ENCODE measurements around the gene TMPRSS6. TPM values are rescaled to one million over a fixed set of nuclear protein-coding genes. Genes with fewer than 3 reads are reported as not detected.
A peak's percentile ranks its signal among the peaks of the same experiment; 100 is the strongest.

Gene TMPRSS6
- total and polyA plus RNA-seq, 3 experiments from 2014 or later, result 0.16 to 0.68 (median 0.42) TPM

DNA sequence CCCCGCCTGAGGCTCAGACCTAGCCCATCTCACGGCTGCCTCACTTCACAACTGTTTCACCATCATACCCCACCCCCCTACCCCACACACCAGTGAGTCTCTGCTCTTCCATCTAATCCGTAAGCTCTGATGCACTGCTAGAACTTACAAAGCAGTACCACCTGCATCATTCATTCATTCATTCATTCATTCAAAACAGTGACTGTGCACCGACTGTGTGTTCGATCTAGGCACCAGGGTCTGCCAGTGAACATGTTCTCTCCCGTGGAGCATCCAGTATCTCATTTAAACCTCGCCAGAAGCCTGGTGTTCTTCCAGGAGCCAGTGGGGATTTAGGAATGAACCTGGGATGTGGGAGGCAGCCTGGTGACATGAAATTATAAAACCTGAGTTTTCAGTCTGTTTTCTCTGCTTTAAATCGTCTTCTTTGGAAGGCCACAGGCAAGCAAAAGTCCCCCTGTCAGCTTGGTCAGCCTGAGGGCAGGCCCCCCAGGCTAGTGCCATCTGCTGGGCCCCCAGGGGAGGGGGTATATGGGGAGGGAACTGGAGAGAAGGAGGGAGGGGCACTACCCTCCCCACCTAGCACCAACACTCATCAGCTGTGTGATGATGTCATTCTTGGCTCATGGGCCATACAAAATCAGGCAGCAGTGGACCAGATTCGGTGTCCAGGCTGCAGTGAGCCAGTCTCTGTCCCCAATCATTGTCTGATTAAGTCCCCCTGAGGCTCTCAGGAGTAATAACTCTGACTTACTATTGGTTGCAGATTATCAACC lies 18.4 kb downstream of the TMPRSS6 start:
- Histone ChIP-seq H3K36me3 (ENCODE audit: insufficient read depth, low read length) (no peaks in the 10 kb centered on the region), H3K4me3 (ENCODE audit: low read length) (no peak overlapping the region), H3K27ac (ENCODE audit: low read depth, low read length) (no peak overlapping the region), H3K4me1 (ENCODE audit: insufficient read depth, low read length) (no peaks in the 10 kb centered on the region), H3K9me3 (ENCODE audit: low read length) (no peaks in the 10 kb centered on the region), H3K27me3 (ENCODE audit: insufficient read depth, low read length, poor library complexity, severe bottlenecking) (no peaks in the 10 kb centered on the region)
- Mint-ChIP-seq H3K4me3 (no peak overlapping the region), H3K36me3 (peaks cover 0 to 6% (median 0%) of the 10 kb centered on the region in 3 donors), H3K9me3 (no peaks in the 10 kb centered on the region), H3K27me3 (peaks cover 8 to 16% of the 10 kb centered on the region in 2 donors), H3K27ac (peak overlapping the region in 1 of 8 donors; percentile 5), H3K4me1 (peaks cover 3 to 6% (median 5%) of the 10 kb centered on the region in 3 donors)
- POLR2A ChIA-PET, result no interaction called here
- no peak for DNase-seq
- CTCF ChIA-PET, result interaction anchor here (1.5 kb wide), 1 partner anchor 108 kb away, joined by 4 read pairs; no protein-coding TSS in a partner anchor

DNA sequence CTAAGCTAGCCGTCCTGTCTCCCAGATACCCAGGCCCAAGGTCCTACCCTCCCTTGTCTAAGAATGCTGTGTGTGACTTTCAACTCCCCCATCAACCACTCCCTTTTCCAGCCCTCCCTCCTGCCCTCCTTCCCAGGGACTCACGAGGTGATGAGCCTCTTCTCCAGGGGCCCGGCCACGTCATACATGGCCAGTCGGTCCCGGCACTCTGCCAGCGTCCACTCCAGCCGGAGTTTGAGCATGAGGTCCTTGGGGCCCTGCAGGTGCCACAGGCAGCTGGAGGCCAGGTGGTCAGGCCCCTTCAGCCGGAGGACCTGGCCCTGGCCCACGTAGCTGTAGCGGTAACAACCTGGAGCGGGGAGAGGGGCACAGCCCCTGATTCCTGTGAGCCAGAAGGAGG lies 20.1 kb downstream of the TMPRSS6 start:
- Mint-ChIP-seq H3K4me3 (no peak overlapping the region), H3K9me3 (no peaks in the 10 kb centered on the region), H3K27me3 (peaks cover 5 to 6% of the 10 kb centered on the region in 2 donors), H3K27ac (no peak overlapping the region), H3K4me1 (peaks cover 0 to 2% (median 0%) of the 10 kb centered on the region in 3 donors), H3K36me3 (peaks cover 0 to 3% (median 0%) of the 10 kb centered on the region in 3 donors)
- Histone ChIP-seq H3K27ac (ENCODE audit: low read depth, low read length) (no peak overlapping the region), H3K27me3 (ENCODE audit: insufficient read depth, low read length, poor library complexity, severe bottlenecking) (no peaks in the 10 kb centered on the region), H3K9me3 (ENCODE audit: low read length) (no peaks in the 10 kb centered on the region), H3K4me1 (ENCODE audit: insufficient read depth, low read length) (no peaks in the 10 kb centered on the region), H3K4me3 (ENCODE audit: low read length) (no peak overlapping the region), H3K36me3 (ENCODE audit: insufficient read depth, low read length) (no peaks in the 10 kb centered on the region)
- CTCF ChIA-PET, result interaction anchor here (1.5 kb wide), 1 partner anchor 110 kb away, joined by 4 read pairs; no protein-coding TSS in a partner anchor
- DNase-seq, result no peak
- POLR2A ChIA-PET, result no interaction called here

DNA sequence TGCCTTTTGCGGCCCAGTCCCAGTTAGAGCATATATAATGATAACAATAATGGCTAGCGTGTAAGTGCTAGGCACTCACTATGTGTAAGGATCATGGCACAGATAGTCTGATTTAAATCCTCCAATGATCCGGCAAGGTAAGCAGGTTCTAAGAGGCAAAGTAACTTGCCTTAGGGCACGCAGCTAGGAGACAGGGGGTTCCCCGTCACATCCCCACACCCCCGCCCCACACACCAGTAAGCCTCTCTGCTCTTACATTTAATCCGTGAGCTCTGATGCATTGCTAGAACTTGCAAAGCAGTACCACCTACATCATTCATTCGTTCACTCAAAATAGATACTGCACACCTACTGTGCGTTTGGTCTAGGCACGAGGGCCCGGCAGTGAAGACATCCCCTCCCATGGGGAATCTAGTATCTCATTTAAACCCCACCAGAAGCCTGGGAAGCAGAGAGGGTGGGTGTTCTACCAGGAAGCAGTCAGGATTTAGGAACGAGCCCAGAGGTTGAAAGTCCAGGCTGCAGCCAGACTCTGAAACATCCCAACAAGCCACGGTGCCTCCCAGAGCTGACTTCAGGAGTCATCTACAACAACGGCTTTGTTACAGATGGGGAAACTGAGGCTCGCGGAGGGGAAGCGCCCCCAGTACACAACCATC lies 20.6 kb downstream of the TMPRSS6 start:
- Mint-ChIP-seq H3K36me3 (no peaks in the 10 kb centered on the region), H3K27ac (peak overlapping the region in 3 of 8 donors; percentile 0 to 19 (median 18)), H3K27me3 (peaks cover 2 to 3% of the 10 kb centered on the region in 2 donors), H3K4me3 (no peak overlapping the region), H3K9me3 (no peaks in the 10 kb centered on the region), H3K4me1 (no peaks in the 10 kb centered on the region)
- no peak overlapping the region for H3K27ac ChIP-seq (ENCODE audit: low read depth, low read length)
- CTCF ChIA-PET, result interaction anchor here (1.7 kb wide), 1 partner anchor 109 kb away, joined by 3 read pairs; no protein-coding TSS in a partner anchor
- H3K9me3 ChIP-seq (ENCODE audit: low read length), result no peaks in the 10 kb centered on the region
- H3K4me3 ChIP-seq (ENCODE audit: low read length), result no peak overlapping the region
- no peaks in the 10 kb centered on the region for H3K4me1 ChIP-seq (ENCODE audit: insufficient read depth, low read length)
- H3K36me3 ChIP-seq (ENCODE audit: insufficient read depth, low read length), result no peaks in the 10 kb centered on the region
- POLR2A ChIA-PET, result no interaction called here
- H3K27me3 ChIP-seq (ENCODE audit: insufficient read depth, low read length, poor library complexity, severe bottlenecking), result no peaks in the 10 kb centered on the region
- no peak for DNase-seq

DNA sequence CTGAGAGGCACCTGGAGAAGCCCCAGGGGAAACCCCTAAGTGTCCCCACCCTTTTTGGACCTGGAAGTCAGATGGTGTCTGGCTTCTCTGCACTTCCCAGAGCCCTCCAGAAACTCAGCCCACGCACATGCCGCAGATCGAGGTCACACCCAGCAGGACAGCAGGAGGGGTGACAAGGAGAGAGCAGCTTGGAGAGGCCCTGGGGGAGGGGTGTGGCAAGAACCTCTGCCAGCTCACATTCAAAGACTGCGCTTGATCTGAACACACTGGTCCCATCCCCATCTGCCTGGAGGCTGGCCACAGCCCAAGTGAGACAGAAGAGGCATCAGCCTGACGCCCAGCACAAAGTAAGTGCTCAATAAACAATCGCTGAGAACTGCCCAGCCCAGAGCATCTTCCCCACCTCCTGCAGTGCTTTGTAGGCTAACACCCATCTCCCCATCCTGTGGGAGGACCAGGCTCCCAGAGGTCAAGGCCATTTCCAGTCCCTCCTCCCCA lies 21.4 kb downstream of the TMPRSS6 start:
- H3K27me3 Mint-ChIP-seq, result peaks cover 2 to 3% of the 10 kb centered on the region in 2 donors
- no peak overlapping the region for H3K27ac ChIP-seq (ENCODE audit: low read depth, low read length)
- H3K36me3 ChIP-seq (ENCODE audit: insufficient read depth, low read length), result no peaks in the 10 kb centered on the region
- no peak overlapping the region for H3K4me3 ChIP-seq (ENCODE audit: low read length)
- H3K27me3 ChIP-seq (ENCODE audit: insufficient read depth, low read length, poor library complexity, severe bottlenecking), result no peaks in the 10 kb centered on the region
- no peaks in the 10 kb centered on the region for H3K36me3 Mint-ChIP-seq
- ChIA-PET CTCF (interaction anchor here (1.7 kb wide), 1 partner anchor 110 kb away, joined by 3 read pairs; no protein-coding TSS in a partner anchor), POLR2A (no interaction called here)
- no peak for DNase-seq
- H3K4me1 ChIP-seq (ENCODE audit: insufficient read depth, low read length), result no peaks in the 10 kb centered on the region
- no peaks in the 10 kb centered on the region for H3K4me1 Mint-ChIP-seq
- H3K27ac Mint-ChIP-seq, result peak overlapping the region in 1 of 8 donors; percentile 18
- no peak overlapping the region for H3K4me3 Mint-ChIP-seq
- H3K9me3 ChIP-seq (ENCODE audit: low read length), result no peaks in the 10 kb centered on the region
- no peaks in the 10 kb centered on the region for H3K9me3 Mint-ChIP-seq

DNA sequence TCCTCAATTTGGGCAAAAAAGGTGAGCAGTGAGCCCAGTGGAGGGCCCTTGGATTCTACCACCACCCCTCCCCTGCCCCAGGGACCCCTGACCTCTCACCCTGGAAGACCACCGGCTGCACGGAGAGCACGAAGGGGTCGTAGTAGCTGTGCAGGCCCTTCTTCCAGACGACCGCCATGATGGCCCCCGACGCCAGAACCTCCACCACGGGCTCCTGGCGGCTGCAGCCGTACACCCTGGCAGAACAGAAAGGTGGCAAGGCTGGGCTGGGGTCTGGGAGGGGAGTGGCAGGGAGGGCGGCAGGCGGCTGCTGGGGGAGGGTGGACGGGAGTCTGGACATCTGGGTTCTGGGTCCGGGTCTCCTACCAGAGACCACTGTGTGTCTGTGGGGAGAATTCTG lies 23.3 kb downstream of the TMPRSS6 start:
- Mint-ChIP-seq H3K36me3 (no peaks in the 10 kb centered on the region), H3K4me1 (peaks cover 0 to 5% (median 3%) of the 10 kb centered on the region in 3 donors), H3K4me3 (peak overlapping the region in 1 of 7 donors; percentile 48), H3K27me3 (peaks cover 0 to 2% of the 10 kb centered on the region in 2 donors), H3K27ac (no peak overlapping the region), H3K9me3 (no peaks in the 10 kb centered on the region)
- no peak for DNase-seq
- no peak overlapping the region for H3K27ac ChIP-seq (ENCODE audit: low read depth, low read length)
- H3K36me3 ChIP-seq (ENCODE audit: insufficient read depth, low read length), result no peaks in the 10 kb centered on the region
- no peak overlapping the region for H3K4me3 ChIP-seq (ENCODE audit: low read length)
- H3K9me3 ChIP-seq (ENCODE audit: low read length), result no peaks in the 10 kb centered on the region
- H3K27me3 ChIP-seq (ENCODE audit: insufficient read depth, low read length, poor library complexity, severe bottlenecking), result no peaks in the 10 kb centered on the region
- CTCF ChIA-PET, result no interaction called here
- H3K4me1 ChIP-seq (ENCODE audit: insufficient read depth, low read length), result peaks cover 3% of the 10 kb centered on the region
- POLR2A ChIA-PET, result no interaction called here

DNA sequence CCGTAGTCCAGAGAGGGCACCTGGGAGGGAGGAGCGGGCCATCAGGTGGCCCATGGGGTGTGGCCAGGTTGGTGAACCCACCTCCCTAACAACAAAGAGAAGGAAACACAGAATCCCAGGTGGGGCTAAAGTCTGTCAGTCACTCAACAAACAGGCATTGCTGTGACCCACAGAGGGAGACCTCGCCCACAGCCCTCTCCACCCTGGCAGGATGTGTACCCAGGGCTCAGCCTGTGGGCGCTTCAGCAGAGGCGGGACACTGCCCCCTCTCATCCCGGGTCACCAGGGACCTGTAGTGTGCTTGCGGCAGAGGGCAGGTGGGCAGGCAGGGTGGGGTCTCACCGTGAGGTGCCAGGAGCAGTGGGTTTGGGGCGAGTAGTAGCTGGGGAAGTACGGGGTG lies 25.1 kb downstream of the TMPRSS6 start:
- H3K4me3 Mint-ChIP-seq, result no peak overlapping the region
- ChIA-PET POLR2A (no interaction called here), CTCF (interaction anchor here (0.6 to 1.0 kb wide), 2 partner anchors 8 to 116 kb away, joined by 3 read pairs; no protein-coding TSS in a partner anchor)
- Histone ChIP-seq H3K27ac (ENCODE audit: low read depth, low read length) (no peak overlapping the region), H3K36me3 (ENCODE audit: insufficient read depth, low read length) (no peaks in the 10 kb centered on the region), H3K9me3 (ENCODE audit: low read length) (no peaks in the 10 kb centered on the region), H3K4me3 (ENCODE audit: low read length) (no peak overlapping the region), H3K4me1 (ENCODE audit: insufficient read depth, low read length) (peaks cover 21% of the 10 kb centered on the region), H3K27me3 (ENCODE audit: insufficient read depth, low read length, poor library complexity, severe bottlenecking) (no peaks in the 10 kb centered on the region)
- no peaks in the 10 kb centered on the region for H3K9me3 Mint-ChIP-seq
- H3K36me3 Mint-ChIP-seq, result no peaks in the 10 kb centered on the region
- H3K4me1 Mint-ChIP-seq, result peaks cover 12 to 20% (median 14%) of the 10 kb centered on the region in 3 donors
- DNase-seq, result no peak
- peak overlapping the region in 1 of 8 donors; percentile 29 for H3K27ac Mint-ChIP-seq
- no peaks in the 10 kb centered on the region for H3K27me3 Mint-ChIP-seq

DNA sequence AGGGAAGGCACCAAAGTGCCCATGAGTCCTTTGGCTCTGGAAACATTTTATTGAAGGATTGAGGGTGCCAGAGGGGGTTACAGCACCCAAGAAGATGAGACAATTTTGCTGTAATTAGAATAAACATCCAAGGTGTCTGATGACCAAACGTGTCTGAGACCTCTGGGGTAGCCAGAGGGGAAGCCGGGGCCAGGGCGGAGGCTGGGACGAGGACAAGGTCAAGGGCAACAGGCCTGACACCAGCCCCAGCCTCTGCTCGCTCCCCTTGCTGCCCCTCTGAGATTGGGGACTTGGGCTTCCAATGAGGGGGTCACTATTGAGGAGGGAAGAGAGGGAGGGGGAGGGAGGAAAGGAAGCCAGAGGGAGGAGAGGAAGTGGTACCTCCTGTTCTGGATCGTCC lies 25.6 kb downstream of the TMPRSS6 start:
- no peak overlapping the region for H3K4me3 Mint-ChIP-seq
- H3K4me1 Mint-ChIP-seq, result peaks cover 17 to 24% (median 19%) of the 10 kb centered on the region in 3 donors
- DNase-seq, result no peak
- Histone ChIP-seq H3K27ac (ENCODE audit: low read depth, low read length) (no peak overlapping the region), H3K9me3 (ENCODE audit: low read length) (no peaks in the 10 kb centered on the region), H3K36me3 (ENCODE audit: insufficient read depth, low read length) (no peaks in the 10 kb centered on the region), H3K4me3 (ENCODE audit: low read length) (no peak overlapping the region), H3K4me1 (ENCODE audit: insufficient read depth, low read length) (peaks cover 26% of the 10 kb centered on the region), H3K27me3 (ENCODE audit: insufficient read depth, low read length, poor library complexity, severe bottlenecking) (no peaks in the 10 kb centered on the region)
- CTCF ChIA-PET, result no interaction called here
- POLR2A ChIA-PET, result no interaction called here
- H3K9me3 Mint-ChIP-seq, result no peaks in the 10 kb centered on the region
- H3K36me3 Mint-ChIP-seq, result no peaks in the 10 kb centered on the region
- peak overlapping the region in 4 of 8 donors; percentile 85 to 97 (median 88) for H3K27ac Mint-ChIP-seq
- H3K27me3 Mint-ChIP-seq, result peaks cover 0 to 3% of the 10 kb centered on the region in 2 donors

Data from CD8-positive, alpha-beta memory T cell (primary cell).